NCI-H510A treated with DMSO at 0.1 percent for 48 hours (cell line): ENCODE data around the gene TRABD.
"Not testable (repeated sequence)": the region's sequence is repeated elsewhere in the genome, so short reads cannot be mapped to it uniquely, and the experiment has no call there.

Source experiments
- DNase-seq: peaks from one replicate; lab custom pipeline; 2025; lab: John Stamatoyannopoulos, UW

Gene TRABD

DNA sequence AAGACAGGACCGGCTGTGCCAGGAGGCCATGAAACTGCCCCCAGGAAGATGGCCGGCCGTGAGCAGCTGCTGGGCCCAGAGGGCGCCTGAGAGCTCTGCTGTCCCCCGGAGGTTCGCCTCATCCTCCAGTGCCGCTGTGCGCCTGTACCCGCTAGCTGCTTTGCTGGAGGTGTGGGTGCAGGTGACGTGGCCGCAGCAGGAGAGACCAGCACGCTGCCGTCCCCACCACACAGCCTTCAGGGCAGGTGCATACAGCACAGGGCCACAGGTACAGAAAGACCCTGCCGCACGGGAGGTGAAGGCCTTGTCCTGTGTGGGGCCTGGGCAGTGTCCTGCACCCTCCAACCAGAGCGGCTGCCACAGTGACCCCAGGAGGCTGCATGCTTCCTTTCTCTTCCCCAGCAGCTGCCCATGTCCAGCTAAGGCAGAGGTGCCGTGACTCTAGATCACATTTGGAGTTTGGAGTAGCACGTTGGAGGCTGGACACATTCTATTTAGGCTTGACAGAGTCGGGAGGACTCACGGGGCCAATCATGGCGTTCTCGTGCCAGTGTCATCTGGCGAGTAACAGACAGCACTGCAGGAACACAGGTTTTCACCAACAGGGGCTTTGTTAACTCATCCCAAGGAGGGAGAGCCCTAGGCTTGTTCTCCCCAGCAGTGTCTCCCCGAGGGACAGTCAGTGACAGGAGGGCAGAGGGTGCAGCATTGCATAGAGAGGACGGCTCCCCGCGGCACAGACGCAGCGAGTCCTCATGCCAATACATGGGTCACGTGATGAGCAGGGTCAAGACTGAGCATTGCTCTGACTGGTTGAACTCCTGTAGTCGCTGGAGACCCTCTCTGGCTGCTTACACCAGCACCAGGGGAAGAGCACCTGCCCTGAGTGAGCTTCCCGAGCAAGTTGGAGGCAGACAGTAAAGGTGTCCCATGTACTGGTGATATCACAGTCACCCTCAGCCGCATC lies 33.9 kb upstream of the TRABD start:
- DNase-seq, result no peak

GRCh38 chr22:50153056-50153755 lies 32.5 kb upstream of the TRABD start:
- DNase-seq, result no peak

GRCh38 chr22:50153756-50154140 lies 32.0 kb upstream of the TRABD start:
- no peak for DNase-seq

GRCh38 chr22:50157709-50158375 lies 27.9 kb upstream of the TRABD start:
- DNase-seq, result no peak

DNA sequence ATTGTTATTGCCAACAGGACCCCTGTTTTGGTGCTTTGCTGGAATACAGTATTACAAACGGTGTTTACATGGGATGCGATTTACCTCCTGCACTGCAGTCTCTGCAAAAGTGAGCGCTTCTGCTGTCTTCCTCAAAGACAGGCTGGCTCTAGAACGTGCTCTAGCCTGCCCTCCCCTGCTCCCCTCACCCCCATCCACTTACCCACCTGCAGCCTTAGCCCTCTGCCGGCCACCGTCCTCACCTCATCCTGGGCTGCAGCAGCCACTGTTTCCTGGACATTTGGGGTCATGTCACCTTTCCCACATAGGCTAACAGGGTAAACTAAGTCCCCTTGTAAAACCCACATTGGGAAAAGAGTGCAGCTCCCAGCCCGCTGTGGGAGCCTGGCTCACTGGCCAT lies 24.8 kb upstream of the TRABD start:
- DNase-seq, result no peak

DNA sequence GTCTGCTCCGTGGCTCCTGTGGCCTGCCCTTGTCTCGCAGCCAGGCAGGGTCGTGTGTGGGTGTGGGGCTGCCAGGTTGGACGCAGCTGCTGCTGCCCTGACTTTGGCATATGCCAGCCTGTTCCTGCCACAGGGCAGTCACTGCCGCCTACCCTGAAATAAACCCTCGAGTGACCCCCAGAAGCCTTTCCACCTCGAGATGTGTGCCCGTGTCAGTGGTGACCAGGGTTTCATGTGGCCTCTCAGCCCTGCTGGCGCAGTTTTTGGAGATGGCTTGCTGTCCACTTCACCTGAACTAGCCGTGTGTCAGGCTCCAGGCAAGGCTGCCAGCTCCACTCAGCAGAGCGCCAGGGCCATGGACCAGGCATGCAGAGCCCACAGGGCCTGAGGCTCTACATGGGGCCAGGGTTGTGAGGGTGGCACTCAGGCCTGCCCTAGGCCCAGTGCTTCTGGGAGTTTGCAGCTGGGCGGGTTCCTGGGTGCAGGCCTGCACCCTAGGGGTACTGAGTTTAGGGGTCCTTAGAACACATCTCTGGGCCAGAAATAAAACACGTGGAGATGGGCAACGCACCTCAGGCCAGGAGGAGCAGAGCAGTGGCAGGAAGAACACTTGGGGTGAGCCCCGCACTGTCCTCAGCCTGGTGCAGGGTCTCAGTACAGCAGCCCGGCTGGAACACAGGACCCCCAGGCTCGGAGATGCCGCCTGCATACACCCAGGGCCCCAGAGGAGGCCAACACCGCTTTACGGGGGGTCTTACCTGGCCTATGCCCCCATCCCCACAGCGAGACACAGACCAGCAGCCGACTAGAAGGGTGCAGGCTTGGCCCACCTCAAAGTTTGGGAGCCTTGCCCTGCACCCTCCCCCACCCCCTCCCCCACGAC lies 24.0 kb upstream of the TRABD start:
- no peak for DNase-seq

DNA sequence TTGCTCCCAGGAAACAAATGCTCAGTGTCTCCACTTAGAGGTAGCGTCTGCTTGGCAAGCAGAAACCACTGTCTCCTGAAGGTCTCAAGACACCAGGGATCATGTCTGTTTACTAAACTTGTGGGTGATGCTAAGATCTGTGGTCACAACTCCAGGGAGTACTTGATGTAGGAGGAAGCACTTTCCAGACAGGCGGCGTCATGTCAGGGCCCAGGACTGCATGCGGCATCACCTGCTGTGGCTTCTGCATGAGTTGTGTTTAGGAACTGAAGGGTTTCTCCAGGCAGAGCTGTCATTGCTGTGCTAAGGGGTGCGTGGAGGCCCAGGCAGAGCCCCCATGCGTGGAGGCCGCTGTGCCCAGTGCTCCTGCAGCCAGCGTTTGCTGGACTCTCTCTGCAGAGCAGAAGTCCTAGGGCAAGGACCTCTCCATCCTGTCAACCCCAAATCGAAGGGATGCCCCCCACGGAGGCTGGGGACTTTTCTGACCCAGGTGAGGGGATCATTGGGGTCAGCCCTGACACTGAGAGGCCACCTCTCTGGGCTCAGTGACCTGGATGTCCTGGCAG lies 23.2 kb upstream of the TRABD start:
- no peak for DNase-seq

- DNase-seq, result no peak
Measured at GRCh38 chr22:50165436-50166123, 20.1 kb upstream of the TRABD start.

- no peak for DNase-seq
Measured at GRCh38 chr22:50167689-50168489, 17.8 kb upstream of the TRABD start.

DNA sequence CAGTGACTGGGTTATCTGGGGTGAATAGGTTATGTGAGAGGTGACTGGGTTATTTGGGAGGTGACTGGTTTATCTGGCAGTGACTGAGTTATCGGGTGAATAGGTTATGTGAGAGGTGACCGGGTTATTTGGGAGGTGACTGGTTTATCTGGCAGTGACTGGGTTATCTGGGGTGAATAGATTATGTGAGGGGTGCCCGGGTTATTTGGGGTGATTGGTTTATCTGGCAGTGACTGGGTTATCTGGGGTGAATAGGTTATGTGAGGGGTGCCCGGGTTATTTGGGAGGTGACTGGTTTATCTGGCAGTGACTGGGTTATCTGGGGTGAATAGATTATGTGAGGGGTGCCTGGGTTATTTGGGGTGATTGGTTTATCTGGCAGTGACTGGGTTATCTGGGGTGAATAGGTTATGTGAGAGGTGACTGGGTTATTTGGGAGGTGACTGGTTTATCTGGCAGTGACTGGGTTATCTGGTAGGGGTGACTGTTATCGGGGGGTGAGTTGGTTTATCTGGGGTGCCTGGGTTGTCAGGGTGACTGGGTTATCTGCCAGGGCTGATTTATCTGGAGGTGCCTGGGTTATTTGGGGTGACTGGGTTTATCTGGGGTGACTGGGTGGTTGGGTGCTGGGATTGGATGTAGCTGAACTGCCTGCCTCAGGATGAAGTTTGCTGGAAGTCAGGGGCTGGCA lies 17.1 kb upstream of the TRABD start:
- DNase-seq, result not testable (repeated sequence)

DNA sequence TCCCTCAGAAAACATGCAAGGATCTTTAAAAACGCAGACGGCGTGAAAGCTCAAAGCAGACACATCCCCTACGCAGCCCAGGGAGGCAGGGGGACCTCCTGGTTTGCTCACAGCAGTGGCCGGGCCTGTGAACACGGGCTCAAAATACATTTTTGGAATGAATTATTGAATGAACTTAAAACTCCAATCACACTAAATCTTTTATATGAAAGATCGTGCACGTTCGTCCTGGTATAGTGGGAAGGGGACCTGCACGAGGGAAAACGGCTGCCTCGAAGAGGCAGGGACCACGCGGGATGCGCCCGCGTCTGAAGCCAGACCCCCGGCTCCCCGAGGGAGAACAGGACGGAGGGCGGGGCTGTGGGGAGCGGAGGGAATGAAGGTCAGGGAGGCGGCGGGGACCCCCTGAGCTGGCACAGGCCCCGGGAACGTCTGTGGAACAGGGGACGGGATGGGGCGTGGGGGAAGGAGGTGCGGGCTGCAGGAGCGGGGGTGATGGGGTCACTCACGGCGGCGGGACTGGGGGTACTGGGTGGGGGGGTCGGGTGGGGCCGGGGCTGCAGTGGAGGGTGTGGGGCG lies 16.4 kb upstream of the TRABD start:
- DNase-seq, result no peak

GRCh38 chr22:50169774-50170341 lies 15.9 kb upstream of the TRABD start:
- DNase-seq, result peak; percentile 6

DNA sequence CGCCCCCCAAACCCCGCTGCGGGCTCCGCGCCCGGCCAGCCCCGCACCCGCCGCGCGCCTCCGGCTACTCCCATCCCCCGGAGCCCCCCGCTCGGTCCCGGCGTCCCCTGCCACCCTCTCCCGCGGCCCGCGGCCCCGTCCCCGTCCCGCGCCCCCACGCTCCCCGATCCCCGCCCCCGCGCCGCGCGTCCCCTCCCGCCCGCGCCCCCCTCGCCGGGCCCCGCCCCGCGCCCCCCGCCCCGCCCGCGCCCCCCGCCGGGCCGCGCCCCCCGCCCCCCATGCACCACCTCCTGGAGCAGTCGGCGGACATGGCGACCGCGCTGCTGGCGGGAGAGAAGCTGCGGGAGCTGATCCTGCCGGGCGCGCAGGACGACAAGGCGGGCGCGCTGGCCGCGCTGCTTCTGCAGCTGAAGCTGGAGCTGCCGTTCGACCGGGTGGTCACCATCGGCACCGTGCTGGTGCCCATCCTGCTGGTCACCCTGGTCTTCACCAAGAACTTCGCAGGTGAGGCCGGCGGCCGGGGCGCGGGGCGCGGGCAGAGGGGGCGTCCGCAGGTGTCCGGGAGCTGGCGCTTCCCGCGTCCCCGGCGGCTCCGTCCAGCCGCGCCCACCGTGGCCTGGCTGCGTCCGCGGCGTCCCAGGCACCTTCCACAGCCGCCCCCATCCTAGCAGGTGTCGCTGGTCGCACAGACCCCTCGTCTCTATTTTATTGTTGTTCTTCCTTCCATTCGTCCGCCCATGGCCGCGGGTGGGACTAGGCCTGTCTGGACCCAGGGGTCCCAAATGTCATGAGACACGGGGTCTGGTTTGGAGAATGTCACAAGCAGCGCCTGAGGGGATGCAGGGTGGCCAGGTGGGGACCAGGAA lies 15.0 kb upstream of the TRABD start, which contains the start of gene PANX2:
PANX2 (plus strand) TSS at position 279 of the 866 bp plus-strand sequence; CDS start at position 279, 0 bp downstream.
- no peak for DNase-seq

- no peak for DNase-seq
Measured at GRCh38 chr22:50171319-50171964, 14.3 kb upstream of the TRABD start.

DNA sequence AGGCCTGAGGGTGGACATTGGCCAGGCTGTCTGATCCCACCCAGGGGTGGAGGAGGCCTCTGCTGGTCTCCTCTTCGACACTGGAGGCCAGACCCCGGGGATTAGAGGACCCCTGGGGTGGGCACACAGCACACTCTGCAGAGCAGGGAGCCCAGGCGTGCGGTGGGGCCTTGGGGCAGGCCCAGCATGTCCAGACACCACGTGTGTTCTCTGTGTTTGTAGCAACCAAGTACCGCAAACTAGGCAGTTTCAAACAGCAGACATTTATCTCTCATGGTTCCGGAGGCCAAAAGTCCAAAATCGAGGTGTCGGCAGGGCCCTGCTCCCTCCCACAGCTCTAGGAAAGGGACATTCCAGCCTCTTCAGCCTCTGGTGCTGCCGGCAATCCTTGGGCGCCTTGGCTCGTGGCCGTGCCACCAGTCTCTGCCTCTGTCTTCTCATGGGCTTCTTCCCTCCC lies 13.7 kb upstream of the TRABD start:
- no peak for DNase-seq

GRCh38 chr22:50173311-50173982 lies 12.3 kb upstream of the TRABD start:
- DNase-seq, result no peak
